ENCODE results near the gene MEGF9.
"Not testable (repeated sequence)": the region's sequence is repeated elsewhere in the genome, so short reads cannot be mapped to it uniquely, and the experiment has no call there.

MEGF9 gene

GRCh38 chr9:120714088-120714845 lies at the start of gene MEGF9:
TSS of gene MEGF9 (minus strand) at chr9:120714470. CDS start at chr9:120714358, 112 bp downstream.
- DNase-seq (ENCODE audit: low spot score), result peak; percentile 98

DNA sequence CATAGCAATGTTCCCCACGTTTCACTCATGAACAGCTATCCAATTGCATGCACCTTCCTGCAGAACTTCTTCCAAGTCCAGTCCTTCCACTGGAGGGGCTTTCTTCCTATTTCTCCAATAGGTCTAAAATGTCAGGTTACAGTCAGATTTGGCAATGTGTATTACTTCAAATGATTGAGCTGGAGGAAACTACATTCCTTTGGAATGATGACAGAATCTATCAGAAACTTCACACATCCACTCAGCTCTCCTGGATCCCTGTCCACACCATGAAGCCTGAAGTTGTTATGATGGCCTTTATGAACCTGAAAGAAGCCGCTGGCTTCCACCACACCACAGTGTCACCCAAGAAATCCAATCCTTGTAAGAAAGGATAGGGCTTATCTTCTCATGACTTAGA lies 46.7 kb upstream of the MEGF9 start:
- no peak for DNase-seq (ENCODE audit: low spot score)

GRCh38 chr9:120759755-120760400 lies 45.6 kb upstream of the MEGF9 start:
- no peak for DNase-seq (ENCODE audit: low spot score)

DNA sequence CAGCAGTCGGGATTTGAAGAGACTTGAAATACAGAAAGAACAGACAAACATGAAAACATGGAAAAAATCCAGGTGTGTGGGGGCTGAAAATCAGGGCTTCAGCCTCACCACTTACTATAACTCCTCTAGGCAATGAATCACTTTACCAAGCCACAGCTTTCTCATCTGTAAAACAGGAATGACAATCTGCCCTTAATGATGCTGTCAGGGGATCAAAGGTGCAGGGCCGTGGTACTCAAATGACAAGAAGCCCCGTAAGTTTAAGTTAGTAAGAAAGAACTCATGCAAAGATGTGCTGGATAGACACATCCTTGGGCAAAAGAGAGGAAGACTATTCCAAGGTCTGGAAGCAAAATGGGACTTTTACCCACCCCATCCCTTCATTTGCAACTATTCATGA lies 44.3 kb upstream of the MEGF9 start:
- no peak for DNase-seq (ENCODE audit: low spot score)

GRCh38 chr9:120757026-120757913 lies 43.0 kb upstream of the MEGF9 start:
- DNase-seq (ENCODE audit: low spot score), result no peak

- DNase-seq (ENCODE audit: low spot score), result no peak
Observed at GRCh38 chr9:120756531-120756930, 42.3 kb upstream of the MEGF9 start.

- DNase-seq (ENCODE audit: low spot score), result peak; percentile 58
Observed at GRCh38 chr9:120755810-120756434, 41.7 kb upstream of the MEGF9 start.

- DNase-seq (ENCODE audit: low spot score), result no peak
Observed at GRCh38 chr9:120755044-120755443, 40.8 kb upstream of the MEGF9 start.

- DNase-seq (ENCODE audit: low spot score), result no peak
Observed at GRCh38 chr9:120750421-120750820, 36.2 kb upstream of the MEGF9 start.

- not testable (repeated sequence) for DNase-seq (ENCODE audit: low spot score)
Observed at GRCh38 chr9:120746366-120746765, 32.1 kb upstream of the MEGF9 start.

- no peak for DNase-seq (ENCODE audit: low spot score)
Observed at GRCh38 chr9:120745278-120745677, 31.0 kb upstream of the MEGF9 start.

- DNase-seq (ENCODE audit: low spot score), result peak; percentile 60
Observed at GRCh38 chr9:120742951-120743416, 28.7 kb upstream of the MEGF9 start.

- no peak for DNase-seq (ENCODE audit: low spot score)
Observed at GRCh38 chr9:120741701-120742100, 27.4 kb upstream of the MEGF9 start.

DNA sequence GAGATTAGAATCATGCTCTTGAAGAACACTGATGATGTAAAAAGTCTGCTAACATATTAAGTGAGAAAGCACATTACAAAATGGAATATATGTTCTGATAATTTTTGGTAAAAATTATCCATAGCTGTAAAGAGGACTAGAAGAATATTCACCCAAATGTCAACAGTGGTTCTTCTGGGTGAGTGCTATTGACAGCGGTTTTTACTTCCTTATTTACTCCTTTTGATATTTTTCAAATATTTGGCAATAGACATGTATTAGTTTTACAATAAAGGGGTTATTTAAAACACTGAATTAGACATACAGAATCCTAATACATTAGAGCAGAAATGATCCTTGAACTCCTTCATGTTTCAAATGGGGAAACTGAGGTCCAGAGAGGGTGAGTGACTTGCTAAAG lies 26.9 kb upstream of the MEGF9 start:
- DNase-seq (ENCODE audit: low spot score), result no peak

DNA sequence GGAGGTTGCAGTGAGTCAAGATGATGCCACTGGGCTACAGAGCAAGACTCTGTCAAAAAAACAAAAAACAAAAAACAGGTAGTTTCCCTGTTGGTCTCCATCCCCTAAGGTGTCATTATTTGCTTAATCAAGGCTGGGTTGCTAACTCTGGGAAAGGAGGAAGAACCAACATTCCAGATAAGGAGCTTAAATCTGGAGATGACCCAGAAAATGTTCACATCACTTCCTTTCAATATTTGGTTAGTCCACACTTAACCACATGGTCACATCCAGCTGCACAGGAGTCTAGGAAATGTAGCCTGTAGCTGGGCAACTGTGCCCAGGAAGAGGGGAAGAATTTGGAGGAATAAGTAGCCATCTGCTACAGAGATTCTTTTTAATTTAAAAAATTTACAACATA lies 25.9 kb upstream of the MEGF9 start:
- DNase-seq (ENCODE audit: low spot score), result no peak

GRCh38 chr9:120737416-120738165 lies 23.3 kb upstream of the MEGF9 start:
- no peak for DNase-seq (ENCODE audit: low spot score)

GRCh38 chr9:120736881-120737280 lies 22.6 kb upstream of the MEGF9 start:
- DNase-seq (ENCODE audit: low spot score), result no peak

GRCh38 chr9:120735415-120736126 lies 21.3 kb upstream of the MEGF9 start:
- DNase-seq (ENCODE audit: low spot score), result no peak

DNA sequence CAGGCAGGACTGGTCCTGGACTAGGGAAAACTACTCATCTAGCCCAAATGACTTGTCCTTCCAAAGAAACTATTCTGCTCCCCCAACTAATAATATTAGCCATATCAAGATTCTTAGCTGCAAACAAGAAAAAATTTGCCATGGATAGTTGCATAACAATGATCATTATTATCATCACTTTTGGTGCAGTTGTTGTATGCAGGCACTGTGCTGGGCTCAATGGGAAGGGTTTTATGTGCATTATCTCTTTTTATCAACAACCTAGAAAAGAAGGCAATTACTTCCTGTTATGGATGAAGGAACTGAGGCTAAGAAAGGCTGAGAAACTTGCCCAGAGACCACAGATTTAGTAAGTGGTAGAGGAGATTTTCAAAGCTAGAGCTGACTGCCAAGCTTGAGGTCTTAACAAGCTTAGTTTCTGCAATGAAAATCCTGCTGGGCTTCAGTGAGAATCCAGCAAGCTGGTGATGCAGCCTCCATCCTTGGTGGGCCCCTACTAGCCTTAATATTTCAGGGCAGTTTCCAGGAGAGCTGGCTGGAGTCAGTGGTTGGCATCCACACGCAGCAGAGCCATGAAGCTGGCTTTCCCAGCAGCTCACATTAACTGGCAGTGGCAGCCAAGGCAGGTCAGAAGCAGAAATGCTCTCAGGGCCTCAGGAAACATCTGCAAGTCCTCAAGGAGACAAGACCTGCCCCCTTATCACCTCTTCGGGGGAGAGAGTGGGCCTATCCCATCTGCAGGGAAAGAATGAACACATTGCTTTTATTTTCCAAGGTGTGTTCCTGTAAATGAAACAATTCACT lies 20.5 kb upstream of the MEGF9 start:
- DNase-seq (ENCODE audit: low spot score), result no peak

DNA sequence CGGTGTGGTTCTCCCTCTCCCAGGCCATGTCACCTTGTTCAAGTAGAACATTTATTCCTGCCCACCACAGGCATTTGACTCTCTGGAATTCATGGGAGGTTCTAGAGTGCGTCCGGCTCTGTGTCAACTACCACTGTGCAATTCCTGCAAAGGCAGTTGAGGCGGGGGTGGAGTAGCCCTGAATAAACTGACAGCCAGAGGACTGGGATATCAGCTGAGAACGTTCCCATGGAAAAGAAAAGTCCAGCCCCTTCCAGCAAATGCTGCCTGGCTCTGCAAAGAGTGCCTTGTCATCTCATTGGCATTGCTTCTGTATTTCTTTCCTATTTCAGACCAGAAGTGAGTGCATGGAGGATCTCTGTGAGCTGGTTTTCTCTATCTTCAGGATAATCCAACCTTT lies 18.9 kb upstream of the MEGF9 start:
- peak; percentile 84 for DNase-seq (ENCODE audit: low spot score)
